DND-41 (cell line): ENCODE results near the gene SORCS1.

Source experiments
- CTCF ChIP-seq: IDR thresholded peaks from 2 replicates; pipeline ENCODE4 v1.5.1; 2012; ENCODE audit warnings: borderline replicate concordance, low read length, moderate library complexity, mild to moderate bottlenecking; ENCODE audit not compliant: poor library complexity, severe bottlenecking; ENCODE audit errors: extremely low read depth
- EZH2 ChIP-seq: IDR thresholded peaks from 3 replicates; pipeline ENCODE4 v1.6.1; 2012; ENCODE audit warnings: borderline replicate concordance, low read depth, mild to moderate bottlenecking, moderate library complexity, low read length, inconsistent platforms; ENCODE audit not compliant: severe bottlenecking

DNA sequence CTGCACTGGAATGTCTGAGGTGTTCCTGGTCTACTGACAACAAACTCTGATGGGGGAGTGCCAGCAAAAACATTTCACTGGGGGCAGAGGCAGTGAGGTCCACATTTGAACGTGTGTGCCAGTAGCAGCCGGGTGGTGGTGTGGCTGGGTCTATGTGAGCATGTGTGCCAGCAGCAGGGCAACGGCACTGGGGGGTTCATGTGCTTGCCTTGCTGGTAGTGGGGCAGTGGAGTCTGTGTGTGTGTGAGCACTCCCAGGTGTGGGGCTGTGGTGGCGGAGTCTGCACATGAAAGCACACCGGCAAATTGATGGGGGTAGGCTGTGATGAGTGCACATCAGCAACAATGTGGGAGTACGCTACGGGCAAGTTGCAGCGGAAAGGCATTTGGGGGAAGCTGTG lies 49.4 kb upstream of the SORCS1 start:
- TF ChIP-seq CTCF = no peak
- TF ChIP-seq EZH2 = no peak
